Measurements from ENCODE around the gene MTHFD2L. TPM values are rescaled to one million over a fixed set of nuclear protein-coding genes. Genes with fewer than 3 reads are reported as not detected.

Gene MTHFD2L
- total and polyA plus RNA-seq, 9 of the 15 experiments (the other 6 are each of a cell fraction or from before 2014, with no cell fraction given), result 10.0 to 39.0 (median 26.0) TPM

DNA sequence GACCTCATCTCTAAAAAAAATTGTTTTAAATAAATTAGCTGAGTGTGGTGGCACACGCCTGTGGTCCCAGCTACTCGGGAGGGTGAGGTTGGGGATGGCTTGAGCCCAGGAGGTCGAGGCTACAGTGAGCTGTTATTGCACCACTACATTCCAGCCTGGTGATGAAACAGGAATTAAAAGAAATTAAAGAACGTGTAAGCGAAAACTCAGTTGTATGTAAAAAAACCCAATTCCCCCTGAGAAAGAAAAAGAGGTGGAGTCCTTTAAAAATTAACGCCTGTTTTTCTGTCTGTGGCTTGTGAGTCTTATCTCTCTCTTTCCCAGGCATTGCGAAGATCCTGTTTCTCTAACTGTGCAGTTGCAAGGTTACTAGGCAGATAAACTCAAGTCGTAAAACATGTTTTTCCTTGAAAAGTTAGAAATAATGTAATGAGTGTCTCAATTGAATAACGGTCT is 172.4 kb downstream of the MTHFD2L start (continued):
- TF ChIP-seq, protein P1, sequence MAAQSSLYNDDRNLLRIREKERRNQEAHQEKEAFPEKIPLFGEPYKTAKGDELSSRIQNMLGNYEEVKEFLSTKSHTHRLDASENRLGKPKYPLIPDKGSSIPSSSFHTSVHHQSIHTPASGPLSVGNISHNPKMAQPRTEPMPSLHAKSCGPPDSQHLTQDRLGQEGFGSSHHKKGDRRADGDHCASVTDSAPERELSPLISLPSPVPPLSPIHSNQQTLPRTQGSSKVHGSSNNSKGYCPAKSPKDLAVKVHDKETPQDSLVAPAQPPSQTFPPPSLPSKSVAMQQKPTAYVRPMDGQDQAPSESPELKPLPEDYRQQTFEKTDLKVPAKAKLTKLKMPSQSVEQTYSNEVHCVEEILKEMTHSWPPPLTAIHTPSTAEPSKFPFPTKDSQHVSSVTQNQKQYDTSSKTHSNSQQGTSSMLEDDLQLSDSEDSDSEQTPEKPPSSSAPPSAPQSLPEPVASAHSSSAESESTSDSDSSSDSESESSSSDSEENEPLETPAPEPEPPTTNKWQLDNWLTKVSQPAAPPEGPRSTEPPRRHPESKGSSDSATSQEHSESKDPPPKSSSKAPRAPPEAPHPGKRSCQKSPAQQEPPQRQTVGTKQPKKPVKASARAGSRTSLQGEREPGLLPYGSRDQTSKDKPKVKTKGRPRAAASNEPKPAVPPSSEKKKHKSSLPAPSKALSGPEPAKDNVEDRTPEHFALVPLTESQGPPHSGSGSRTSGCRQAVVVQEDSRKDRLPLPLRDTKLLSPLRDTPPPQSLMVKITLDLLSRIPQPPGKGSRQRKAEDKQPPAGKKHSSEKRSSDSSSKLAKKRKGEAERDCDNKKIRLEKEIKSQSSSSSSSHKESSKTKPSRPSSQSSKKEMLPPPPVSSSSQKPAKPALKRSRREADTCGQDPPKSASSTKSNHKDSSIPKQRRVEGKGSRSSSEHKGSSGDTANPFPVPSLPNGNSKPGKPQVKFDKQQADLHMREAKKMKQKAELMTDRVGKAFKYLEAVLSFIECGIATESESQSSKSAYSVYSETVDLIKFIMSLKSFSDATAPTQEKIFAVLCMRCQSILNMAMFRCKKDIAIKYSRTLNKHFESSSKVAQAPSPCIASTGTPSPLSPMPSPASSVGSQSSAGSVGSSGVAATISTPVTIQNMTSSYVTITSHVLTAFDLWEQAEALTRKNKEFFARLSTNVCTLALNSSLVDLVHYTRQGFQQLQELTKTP (IDR thresholded peaks at IDR 0.05; ENCODE audit: low read depth in 1 of 2, partially characterized antibody in 2 of 2), result peak in 1 of 2 experiments; percentile 66
- TF ChIP-seq HEY1 (CRISPR knock-in tag; IDR thresholded peaks at IDR 0.05; ENCODE audit: borderline replicate concordance), result no peak
- TF ChIP-seq MYNN (IDR thresholded peaks at IDR 0.05), result no peak
- TF ChIP-seq MYNN (CRISPR knock-in tag; IDR thresholded peaks at IDR 0.05), result no peak
- TF ChIP-seq, protein P2, sequence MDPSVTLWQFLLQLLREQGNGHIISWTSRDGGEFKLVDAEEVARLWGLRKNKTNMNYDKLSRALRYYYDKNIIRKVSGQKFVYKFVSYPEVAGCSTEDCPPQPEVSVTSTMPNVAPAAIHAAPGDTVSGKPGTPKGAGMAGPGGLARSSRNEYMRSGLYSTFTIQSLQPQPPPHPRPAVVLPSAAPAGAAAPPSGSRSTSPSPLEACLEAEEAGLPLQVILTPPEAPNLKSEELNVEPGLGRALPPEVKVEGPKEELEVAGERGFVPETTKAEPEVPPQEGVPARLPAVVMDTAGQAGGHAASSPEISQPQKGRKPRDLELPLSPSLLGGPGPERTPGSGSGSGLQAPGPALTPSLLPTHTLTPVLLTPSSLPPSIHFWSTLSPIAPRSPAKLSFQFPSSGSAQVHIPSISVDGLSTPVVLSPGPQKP (CRISPR knock-in tag; IDR thresholded peaks at IDR 0.05), result no peak
- TF ChIP-seq PCBP1 (IDR thresholded peaks at IDR 0.05; ENCODE audit: low read depth, low read length, poor library complexity, severe bottlenecking), result no peak
- no peak for TF ChIP-seq ZNF76 (CRISPR knock-in tag; IDR thresholded peaks at IDR 0.05; ENCODE audit: borderline replicate concordance)
- TF ChIP-seq HOXB6 (CRISPR knock-in tag; IDR thresholded peaks at IDR 0.05; ENCODE audit: borderline replicate concordance), result no peak
- TF ChIP-seq, protein P3, sequence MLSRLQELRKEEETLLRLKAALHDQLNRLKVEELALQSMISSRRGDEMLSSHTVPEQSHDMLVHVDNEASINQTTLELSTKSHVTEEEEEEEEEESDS (CRISPR knock-in tag; IDR thresholded peaks at IDR 0.05), result no peak
- no peak for TF ChIP-seq DACH1 (IDR thresholded peaks at IDR 0.05; ENCODE audit: partially characterized antibody)
- TF ChIP-seq RFX1 (IDR thresholded peaks at IDR 0.05), result peak; percentile 35; the same call in 1 of the 2 replicates
- no peak for TF ChIP-seq SIX5 (IDR thresholded peaks at IDR 0.05; ENCODE audit: borderline replicate concordance in 1 of 2, insufficient read depth in 1 of 2, low read depth in 1 of 2, low read length in 2 of 2)
- TF ChIP-seq TBL1XR1 (IDR thresholded peaks at IDR 0.05; ENCODE audit: low read length in 2 of 2), result 0 out of 4 replicates have a peak, but pooled peaks of 1 of the 2 experiments have one; percentile 31
- TF ChIP-seq, protein P4, sequence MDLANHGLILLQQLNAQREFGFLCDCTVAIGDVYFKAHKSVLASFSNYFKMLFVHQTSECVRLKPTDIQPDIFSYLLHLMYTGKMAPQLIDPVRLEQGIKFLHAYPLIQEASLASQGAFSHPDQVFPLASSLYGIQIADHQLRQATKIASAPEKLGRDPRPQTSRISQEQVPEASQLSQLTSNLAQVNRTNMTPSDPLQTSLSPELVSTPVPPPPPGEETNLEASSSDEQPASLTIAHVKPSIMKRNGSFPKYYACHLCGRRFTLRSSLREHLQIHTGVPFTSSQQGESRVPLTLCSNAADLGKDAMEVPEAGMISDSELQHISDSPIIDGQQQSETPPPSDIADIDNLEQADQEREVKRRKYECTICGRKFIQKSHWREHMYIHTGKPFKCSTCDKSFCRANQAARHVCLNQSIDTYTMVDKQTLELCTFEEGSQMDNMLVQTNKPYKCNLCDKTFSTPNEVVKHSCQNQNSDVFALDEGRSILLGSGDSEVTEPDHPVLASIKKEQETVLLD (IDR thresholded peaks at IDR 0.05), result no peak
- TF ChIP-seq RBM39 (optimal IDR thresholded peaks at IDR 0.05; ENCODE audit: low read depth, low read length), result no peak
- no peak for TF ChIP-seq HNRNPUL1 (IDR thresholded peaks at IDR 0.05; ENCODE audit: low read length)
- TF ChIP-seq ZNF143 (CRISPR knock-in tag; IDR thresholded peaks at IDR 0.05), result no peak
- TF ChIP-seq MTA1 (IDR thresholded peaks at IDR 0.05; ENCODE audit: borderline replicate concordance), result no peak
- no peak for TF ChIP-seq MCM2 (IDR thresholded peaks at IDR 0.05; ENCODE audit: low read depth)
- TF ChIP-seq, protein P5, sequence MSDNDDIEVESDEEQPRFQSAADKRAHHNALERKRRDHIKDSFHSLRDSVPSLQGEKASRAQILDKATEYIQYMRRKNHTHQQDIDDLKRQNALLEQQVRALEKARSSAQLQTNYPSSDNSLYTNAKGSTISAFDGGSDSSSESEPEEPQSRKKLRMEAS (CRISPR knock-in tag; IDR thresholded peaks at IDR 0.05), result no peak
- TF ChIP-seq, protein P6, sequence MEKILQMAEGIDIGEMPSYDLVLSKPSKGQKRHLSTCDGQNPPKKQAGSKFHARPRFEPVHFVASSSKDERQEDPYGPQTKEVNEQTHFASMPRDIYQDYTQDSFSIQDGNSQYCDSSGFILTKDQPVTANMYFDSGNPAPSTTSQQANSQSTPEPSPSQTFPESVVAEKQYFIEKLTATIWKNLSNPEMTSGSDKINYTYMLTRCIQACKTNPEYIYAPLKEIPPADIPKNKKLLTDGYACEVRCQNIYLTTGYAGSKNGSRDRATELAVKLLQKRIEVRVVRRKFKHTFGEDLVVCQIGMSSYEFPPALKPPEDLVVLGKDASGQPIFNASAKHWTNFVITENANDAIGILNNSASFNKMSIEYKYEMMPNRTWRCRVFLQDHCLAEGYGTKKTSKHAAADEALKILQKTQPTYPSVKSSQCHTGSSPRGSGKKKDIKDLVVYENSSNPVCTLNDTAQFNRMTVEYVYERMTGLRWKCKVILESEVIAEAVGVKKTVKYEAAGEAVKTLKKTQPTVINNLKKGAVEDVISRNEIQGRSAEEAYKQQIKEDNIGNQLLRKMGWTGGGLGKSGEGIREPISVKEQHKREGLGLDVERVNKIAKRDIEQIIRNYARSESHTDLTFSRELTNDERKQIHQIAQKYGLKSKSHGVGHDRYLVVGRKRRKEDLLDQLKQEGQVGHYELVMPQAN (IDR thresholded peaks at IDR 0.05; ENCODE audit: borderline replicate concordance), result no peak

All from K562 (cell line).